ENCODE measurements around the gene GDA.

GRCh38 chr9:72156586-72156985 lies 7.3 kb downstream of the GDA start:
- TF ChIP-seq CTCF (IDR thresholded peaks at IDR 0.05) (no peak), POLR2A (IDR thresholded peaks at IDR 0.05) (no peak)

Data from body of pancreas (tissue), 4 donors.